SU-DHL-6 (cell line): ENCODE measurements around the gene TMEM69.

Experiments used
- H2AFZ ChIP-seq: fragments of 200-600 bp; sonication (generic); 2 replicates; pipeline ENCODE4 v1.6.1; 2014; ENCODE audit warnings: low read depth, mild to moderate bottlenecking, moderate library complexity, mixed read lengths, antibody characterized with exemption, low read length; ENCODE audit not compliant: severe bottlenecking
- H3F3A ChIP-seq: fragments of 200-600 bp; shearing (Covaris generic); 2 replicates; pipeline ENCODE4 v1.6.0; 2016; ENCODE audit warnings: antibody characterized with exemption, mild to moderate bottlenecking; ENCODE audit not compliant: insufficient read depth
- H3K27ac ChIP-seq: fragments of 200-600 bp; sonication (generic); 2 replicates; pipeline ENCODE4 v1.5.1; 2016; ENCODE audit warnings: low read depth, mild to moderate bottlenecking, low read length, moderate library complexity, mixed read lengths
- H3K27me3 ChIP-seq: fragments of 200-600 bp; sonication (generic), shearing (Covaris generic); 2 replicates; pipeline ENCODE4 v1.6.0; 2014; ENCODE audit warnings: mild to moderate bottlenecking, low read length
- H3K36me3 ChIP-seq: fragments of 200-600 bp; sonication (generic); 2 replicates; pipeline ENCODE4 v1.6.1; 2014; ENCODE audit warnings: mild to moderate bottlenecking, low read length, mixed read lengths
- H3K4me2 ChIP-seq: fragments of 300-600, 200-600 bp; shearing (Covaris generic), sonication (generic); 2 replicates; pipeline ENCODE4 v1.6.0; 2014; ENCODE audit warnings: low read length, low read depth, mild to moderate bottlenecking; ENCODE audit not compliant: poor library complexity, severe bottlenecking
- H3K4me3 ChIP-seq: fragments of 200-600 bp; sonication (generic); 2 replicates; pipeline ENCODE4 v1.5.1; 2014; ENCODE audit warnings: antibody characterized with exemption, low read length, mild to moderate bottlenecking, mixed read lengths; ENCODE audit not compliant: insufficient read depth, poor library complexity, severe bottlenecking
- H3K79me2 ChIP-seq: fragments of 200-600 bp; sonication (generic); 2 replicates; pipeline ENCODE4 v1.6.1; 2014; ENCODE audit warnings: mild to moderate bottlenecking, low read length, moderate library complexity; ENCODE audit not compliant: insufficient read depth
- H3K9ac ChIP-seq: fragments of 200-600 bp; sonication (generic); 2 replicates; pipeline ENCODE4 v1.7.0; 2014; ENCODE audit warnings: mild to moderate bottlenecking, low read length
- H3K9me2 ChIP-seq: fragments of 200-600 bp; sonication (generic); replicated peaks from 2 replicates; pipeline ENCODE4 v1.6.1; 2014; ENCODE audit warnings: low read length; ENCODE audit not compliant: insufficient read depth
- H3K9me3 ChIP-seq: fragments of 200-600 bp; sonication (generic); 2 replicates; pipeline ENCODE4 v1.6.1; 2014; ENCODE audit warnings: low read length, mixed read lengths; ENCODE audit not compliant: insufficient read depth
- H4K20me1 ChIP-seq: fragments of 200-600 bp; sonication (generic); 2 replicates; pipeline ENCODE4 v1.6.1; 2014; ENCODE audit warnings: low read depth, mild to moderate bottlenecking, antibody characterized with exemption, low read length, moderate library complexity, mixed read lengths
- CTCF ChIP-seq: fragments of 200-600 bp; sonication (generic); IDR thresholded peaks from one replicate; pipeline ENCODE4 v1.5.1; 2017; ENCODE audit warnings: antibody characterized with exemption, mild to moderate bottlenecking, low read length, moderate library complexity; ENCODE audit not compliant: insufficient read depth, poor library complexity, severe bottlenecking
- EZH2phosphoT487 ChIP-seq: fragments of 200-600 bp; sonication (generic), shearing (Covaris generic); conservative IDR thresholded peaks from 2 replicates; pipeline ENCODE4 v1.6.1; 2018; ENCODE audit warnings: mild to moderate bottlenecking, antibody characterized with exemption, low read length, moderate library complexity, mixed read lengths

TMEM69 gene, protein sequence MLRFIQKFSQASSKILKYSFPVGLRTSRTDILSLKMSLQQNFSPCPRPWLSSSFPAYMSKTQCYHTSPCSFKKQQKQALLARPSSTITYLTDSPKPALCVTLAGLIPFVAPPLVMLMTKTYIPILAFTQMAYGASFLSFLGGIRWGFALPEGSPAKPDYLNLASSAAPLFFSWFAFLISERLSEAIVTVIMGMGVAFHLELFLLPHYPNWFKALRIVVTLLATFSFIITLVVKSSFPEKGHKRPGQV

GRCh38 chr1:45687754-45688740 lies at the start of gene TMEM69:
TSS of gene TMEM69 (plus strand) at chr1:45688181. CDS start at chr1:45691069, 2,888 bp downstream.
- no peaks in the 10 kb centered on the region for H3K27me3 ChIP-seq
- peak within 1 kb of the TSS; percentile 86 for H3K4me2 ChIP-seq
- H2AFZ ChIP-seq, result peak within 1 kb of the TSS; percentile 61
- no peaks in the 10 kb centered on the region for H3K9me2 ChIP-seq
- peak within 1 kb of the TSS; percentile 94 for H3K27ac ChIP-seq
- H3K79me2 ChIP-seq, result peaks cover 67% of the 10 kb centered on the region
- no peaks in the 10 kb centered on the region for H3K9me3 ChIP-seq
- H3K9ac ChIP-seq, result peak within 1 kb of the TSS; percentile 82
- peak within 1 kb of the TSS; percentile 97 for H3K4me3 ChIP-seq
- peaks cover 15% of the 10 kb centered on the region for H3F3A ChIP-seq
- no peaks in the 10 kb centered on the region; the same call in 1 of the 2 replicates for H4K20me1 ChIP-seq
- no peak for TF ChIP-seq EZH2phosphoT487
- no peak for TF ChIP-seq CTCF
- peaks cover 7% of the 10 kb centered on the region; the same call in 1 of the 2 replicates for H3K36me3 ChIP-seq

GRCh38 chr1:45640293-45640692 lies 47.7 kb upstream of the TMEM69 start:
- no peak for TF ChIP-seq CTCF
- no peak for TF ChIP-seq EZH2phosphoT487
- no peak overlapping the region for H3K4me3 ChIP-seq
- no peak overlapping the region for H3K4me2 ChIP-seq
- H3K27me3 ChIP-seq, result no peaks in the 10 kb centered on the region
- peaks cover 42% of the 10 kb centered on the region for H3K36me3 ChIP-seq
- peaks cover 11% of the 10 kb centered on the region; the same call in 1 of the 2 replicates for H3K79me2 ChIP-seq
- H3F3A ChIP-seq, result peaks cover 10% of the 10 kb centered on the region
- no peak overlapping the region for H3K27ac ChIP-seq
- H4K20me1 ChIP-seq, result peaks cover 5% of the 10 kb centered on the region; the same call in 1 of the 2 replicates
- H2AFZ ChIP-seq, result no peak overlapping the region
- no peaks in the 10 kb centered on the region for H3K9me3 ChIP-seq
- H3K9ac ChIP-seq, result no peak overlapping the region
- H3K9me2 ChIP-seq, result no peaks in the 10 kb centered on the region

GRCh38 chr1:45643321-45643720 lies 44.7 kb upstream of the TMEM69 start:
- no peak overlapping the region for H3K27ac ChIP-seq
- H4K20me1 ChIP-seq, result peaks cover 5% of the 10 kb centered on the region; the same call in 1 of the 2 replicates
- no peaks in the 10 kb centered on the region for H3K9me3 ChIP-seq
- peaks cover 23% of the 10 kb centered on the region for H3K36me3 ChIP-seq
- H3K9me2 ChIP-seq, result no peaks in the 10 kb centered on the region
- peaks cover 20% of the 10 kb centered on the region for H3K79me2 ChIP-seq
- no peak overlapping the region for H3K9ac ChIP-seq
- H2AFZ ChIP-seq, result no peak overlapping the region
- no peak overlapping the region for H3K4me3 ChIP-seq
- TF ChIP-seq EZH2phosphoT487 (no peak), CTCF (no peak)
- no peaks in the 10 kb centered on the region for H3K27me3 ChIP-seq
- H3K4me2 ChIP-seq, result no peak overlapping the region
- peaks cover 16% of the 10 kb centered on the region for H3F3A ChIP-seq
